C4-2B (cell line): ENCODE data around the gene TDG.
A peak's percentile ranks its signal among the peaks of the same experiment; 100 is the strongest.

ENCODE experiments used
- CTCF ChIP-seq: fragments of 450-650 bp; conservative IDR thresholded peaks from 2 replicates; pipeline ENCODE4 v1.5.1; 2017; ENCODE audit warnings: mild to moderate bottlenecking
- ZFX ChIP-seq: fragments of 450-650 bp; IDR thresholded peaks from 2 replicates; pipeline ENCODE4 v1.6.1; 2017

- TF ChIP-seq CTCF: peak; percentile 34
- peak; percentile 95 for TF ChIP-seq ZFX
Measured at GRCh38 chr12:103965590-103966504, at the start of gene TDG.
